ENCODE results near the gene UNC13C. TPM values are rescaled to one million over a fixed set of nuclear protein-coding genes. Genes with fewer than 3 reads are reported as not detected.

Gene UNC13C
- total and polyA plus RNA-seq, 2 donors (not counting 3 experiments of a cell fraction or from before 2014, with no cell fraction given) = not detected

- no peaks in the 10 kb centered on the region for H3K9me3 ChIP-seq (replicated peaks; ENCODE audit: control insufficient read depth, insufficient read depth, low read length)
- dilution Hi-C loops (cut with MboI; ENCODE audit: extremely low pct_ligation_motif_present, low sequenced_read_pairs) = no loop called here
- H3K4me3 ChIP-seq (replicated peaks in 1 of 3; ENCODE audit: insufficient read depth in 1 of 3, low read depth in 1 of 3, low read length in 3 of 3) = no peak overlapping the region
- no peaks in the 10 kb centered on the region for H3K36me3 ChIP-seq (ENCODE audit: control insufficient read depth in 2 of 2, extremely low read depth in 1 of 2, insufficient read depth in 2 of 2, low read length in 2 of 2)
- H4K20me1 ChIP-seq (replicated peaks; ENCODE audit: control insufficient read depth, extremely low read depth, insufficient read depth, low read length) = no peaks in the 10 kb centered on the region
- H3K4me2 ChIP-seq (ENCODE audit: insufficient read depth, low read length) = no peak overlapping the region
- H3K9me1 ChIP-seq (replicated peaks; ENCODE audit: control insufficient read depth, extremely low read depth, insufficient read depth, low read length) = no peaks in the 10 kb centered on the region
- CTCF ChIA-PET = no interaction called here
- H3K9ac ChIP-seq (replicated peaks; ENCODE audit: extremely low read depth, insufficient read depth, low read length) = no peak overlapping the region
- H2AFZ ChIP-seq (ENCODE audit: low read depth, low read length) = no peak overlapping the region
- FAIRE-seq (no peak), DNase-seq (ENCODE audit: low read depth, low spot score) (no peak)
- H3K27ac ChIP-seq (ENCODE audit: insufficient read depth, low read depth, low read length) = no peak overlapping the region
- no peaks in the 10 kb centered on the region for H3K79me2 ChIP-seq (ENCODE audit: control insufficient read depth, insufficient read depth, low read length)
- intact Hi-C loops (cut with micrococcal nuclease) = no loop called here
- TF ChIP-seq MAX (IDR thresholded peaks at IDR 0.05; ENCODE audit: insufficient read depth, insufficient read length) (no peak), JUN (IDR thresholded peaks at IDR 0.05; ENCODE audit: borderline replicate concordance, insufficient read depth, insufficient read length, low read depth) (no peak), POLR2AphosphoS5 (IDR thresholded peaks at IDR 0.05; ENCODE audit: insufficient read depth, low read depth, low read length) (no peak), GATA2 (IDR thresholded peaks at IDR 0.05; ENCODE audit: insufficient read depth, insufficient read length, low read depth, low read length) (no peak), FOS (IDR thresholded peaks at IDR 0.05; ENCODE audit: borderline replicate concordance, insufficient read depth, low read length) (no peak), CTCF (IDR thresholded peaks at IDR 0.05; ENCODE audit: extremely low read depth in 1 of 2, insufficient read depth in 1 of 2, low read depth in 1 of 2, low read length in 2 of 2) (no peak), POLR2A (IDR thresholded peaks at IDR 0.05; ENCODE audit: low read depth, low read length) (no peak), MYC (IDR thresholded peaks at IDR 0.05; ENCODE audit: low read depth, low read length) (no peak), EZH2 (IDR thresholded peaks at IDR 0.05; ENCODE audit: borderline replicate concordance, low read depth, low read length, severe bottlenecking) (no peak)
- H3K4me1 ChIP-seq (ENCODE audit: control insufficient read depth, extremely low read depth, insufficient read depth, low read length) = no peaks in the 10 kb centered on the region
- POLR2A ChIA-PET = no interaction called here
- BruUV-seq (replicated peaks) = no TSS peak
- no peaks in the 10 kb centered on the region for H3K27me3 ChIP-seq (ENCODE audit: control insufficient read depth in 2 of 2, insufficient read depth in 2 of 2, low read length in 2 of 2)
Measured at GRCh38 chr15:54066403-54066802, 88.2 kb downstream of the UNC13C start.

All from endothelial cell of umbilical vein (primary cell).